ENCODE data around the gene UBC. TPM values are rescaled to one million over a fixed set of nuclear protein-coding genes. Genes with fewer than 3 reads are reported as not detected.
A peak's percentile ranks its signal among the peaks of the same experiment; 100 is the strongest.

The UBC gene
- total and polyA plus RNA-seq, 8 donors = 409 to 1,431 (median 1,011) TPM

- Histone ChIP-seq H3K4me1 (peaks cover 29 to 62% (median 57%) of the 10 kb centered on the region in 4 donors), H3K4me3 (peak overlapping the region; percentile 23 to 55 (median 40)), H3K9me3 (no peaks in the 10 kb centered on the region), H3K36me3 (peaks cover 17 to 35% (median 31%) of the 10 kb centered on the region in 4 donors), H3K27me3 (no peaks in the 10 kb centered on the region), H3K27ac (peak overlapping the region; percentile 40 to 63 (median 44))
- DNase-seq = peak in 1 of 2 donors; percentile 50
- no peak for TF ChIP-seq EP300 (IDR thresholded peaks at IDR 0.05)
- TF ChIP-seq, protein P1, sequence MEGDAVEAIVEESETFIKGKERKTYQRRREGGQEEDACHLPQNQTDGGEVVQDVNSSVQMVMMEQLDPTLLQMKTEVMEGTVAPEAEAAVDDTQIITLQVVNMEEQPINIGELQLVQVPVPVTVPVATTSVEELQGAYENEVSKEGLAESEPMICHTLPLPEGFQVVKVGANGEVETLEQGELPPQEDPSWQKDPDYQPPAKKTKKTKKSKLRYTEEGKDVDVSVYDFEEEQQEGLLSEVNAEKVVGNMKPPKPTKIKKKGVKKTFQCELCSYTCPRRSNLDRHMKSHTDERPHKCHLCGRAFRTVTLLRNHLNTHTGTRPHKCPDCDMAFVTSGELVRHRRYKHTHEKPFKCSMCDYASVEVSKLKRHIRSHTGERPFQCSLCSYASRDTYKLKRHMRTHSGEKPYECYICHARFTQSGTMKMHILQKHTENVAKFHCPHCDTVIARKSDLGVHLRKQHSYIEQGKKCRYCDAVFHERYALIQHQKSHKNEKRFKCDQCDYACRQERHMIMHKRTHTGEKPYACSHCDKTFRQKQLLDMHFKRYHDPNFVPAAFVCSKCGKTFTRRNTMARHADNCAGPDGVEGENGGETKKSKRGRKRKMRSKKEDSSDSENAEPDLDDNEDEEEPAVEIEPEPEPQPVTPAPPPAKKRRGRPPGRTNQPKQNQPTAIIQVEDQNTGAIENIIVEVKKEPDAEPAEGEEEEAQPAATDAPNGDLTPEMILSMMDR (IDR thresholded peaks at IDR 0.05) = no peak
- peak; percentile 1 to 89 (median 82) for TF ChIP-seq POLR2AphosphoS5 (IDR thresholded peaks at IDR 0.05)
- TF ChIP-seq POLR2A (IDR thresholded peaks at IDR 0.05) = peak in 2 of 4 donors; percentile 29 to 44
- intact Hi-C loops (cut with DNase I; ENCODE audit: low total_unique reads) = no loop called here
- 48 to 65% (median 56%) methylated on average over 9 of the region's 9 CpGs for whole genome bisulfite sequencing, 5 donors
Measured at GRCh38 chr12:124910561-124911478, 3.6 kb downstream of the UBC start.

GRCh38 chr12:124909831-124910560 is 4.5 kb downstream of the UBC start:
- Histone ChIP-seq H3K36me3 (peaks cover 17 to 35% (median 31%) of the 10 kb centered on the region in 4 donors), H3K4me3 (peak overlapping the region; percentile 1 to 55 (median 30)), H3K27ac (peak overlapping the region in 4 of 5 donors; percentile 40 to 63 (median 50)), H3K9me3 (no peaks in the 10 kb centered on the region), H3K4me1 (peaks cover 27 to 59% (median 57%) of the 10 kb centered on the region in 4 donors), H3K27me3 (no peaks in the 10 kb centered on the region)
- intact Hi-C loops (cut with DNase I; ENCODE audit: low total_unique reads) = no loop called here
- peak in 1 of 4 donors; percentile 70 for TF ChIP-seq POLR2A (IDR thresholded peaks at IDR 0.05)
- TF ChIP-seq EP300 (IDR thresholded peaks at IDR 0.05) = no peak
- TF ChIP-seq, protein P1 (IDR thresholded peaks at IDR 0.05) = no peak
- TF ChIP-seq POLR2AphosphoS5 (IDR thresholded peaks at IDR 0.05) = peak in 2 of 3 donors; percentile 81 to 88
- WGBS, 5 donors = 49 to 64% (median 51%) methylated on average over 8 of the region's 8 CpGs
- DNase-seq = no peak

GRCh38 chr12:124906606-124907261 is 7.7 kb downstream of the UBC start:
- Histone ChIP-seq H3K9me3 (no peaks in the 10 kb centered on the region), H3K27ac (peak overlapping the region in 2 of 5 donors; percentile 17 to 46), H3K27me3 (no peaks in the 10 kb centered on the region), H3K4me1 (peaks cover 33 to 60% (median 47%) of the 10 kb centered on the region in 4 donors), H3K4me3 (no peak overlapping the region), H3K36me3 (peaks cover 12 to 14% (median 13%) of the 10 kb centered on the region in 4 donors)
- peak; percentile 94 to 97 for DNase-seq
- TF ChIP-seq POLR2AphosphoS5 (IDR thresholded peaks at IDR 0.05) (peak in 2 of 3 donors; percentile 24 to 83), EP300 (IDR thresholded peaks at IDR 0.05) (no peak)
- TF ChIP-seq, protein P1 (IDR thresholded peaks at IDR 0.05) = peak in 5 of 7 experiments; percentile 93 to 99 (median 95)
- 0 to 5% (median 0%) methylated on average over 2 of the region's 2 CpGs for WGBS, 5 donors
- intact Hi-C loops (cut with DNase I; ENCODE audit: low total_unique reads) = no loop called here

Data from stomach (tissue), 9 donors.